Endodermal cell (in vitro differentiated cells): ENCODE data around the gene EYS. TPM values are rescaled to one million over a fixed set of nuclear protein-coding genes. Genes with fewer than 3 reads are reported as not detected.

Source experiments
- DNase-seq: peaks from one replicate; pipeline ENCODE4 v3.0.0-alpha.2; 2017
- H3K27ac ChIP-seq: 2 replicates; pipeline ENCODE4 v1.5.1; 2013; ENCODE audit warnings: mild to moderate bottlenecking, low read depth, low read length, moderate library complexity
- H3K27me3 ChIP-seq: 2 replicates; pipeline ENCODE4 v1.6.1; 2013; ENCODE audit warnings: mild to moderate bottlenecking, low read length, moderate library complexity; ENCODE audit not compliant: insufficient read depth, control insufficient read depth, poor library complexity, severe bottlenecking
- H3K36me3 ChIP-seq: 2 replicates; pipeline ENCODE4 v1.7.0; 2013; ENCODE audit warnings: mild to moderate bottlenecking, low read length, moderate library complexity; ENCODE audit not compliant: control insufficient read depth, insufficient read depth
- H3K4me1 ChIP-seq: one replicate; pipeline ENCODE4 v1.7.0; 2013; ENCODE audit warnings: low read length; ENCODE audit not compliant: control insufficient read depth, insufficient read depth
- H3K4me3 ChIP-seq: 2 replicates; pipeline ENCODE4 v1.5.1; 2013; ENCODE audit warnings: mild to moderate bottlenecking, low read length, moderate library complexity
- H3K9ac ChIP-seq: 2 replicates; pipeline ENCODE4 v1.6.1; 2013; ENCODE audit warnings: mild to moderate bottlenecking, low read length, moderate library complexity; ENCODE audit not compliant: poor library complexity, severe bottlenecking; ENCODE audit errors: extremely low read depth
- H3K9me3 ChIP-seq: 2 replicates; pipeline ENCODE4 v1.6.1; 2013; ENCODE audit warnings: mild to moderate bottlenecking, low read length, moderate library complexity; ENCODE audit not compliant: control insufficient read depth
- H3K27ac Mint-ChIP-seq: 2 replicates; pipeline ENCODE4 v1.8.0; 2020; ENCODE audit warnings: mixed read lengths
- H3K27me3 Mint-ChIP-seq: 2 replicates; pipeline ENCODE4 v1.8.0; 2021; ENCODE audit warnings: mild to moderate bottlenecking, mixed read lengths; ENCODE audit not compliant: insufficient read depth
- H3K36me3 Mint-ChIP-seq: 2 replicates; pipeline ENCODE4 v1.8.0; 2020; ENCODE audit warnings: low read depth, mixed read lengths
- H3K4me1 Mint-ChIP-seq: 2 replicates; pipeline ENCODE4 v1.8.0; 2020; ENCODE audit warnings: mixed read lengths
- H3K4me3 Mint-ChIP-seq: 2 replicates; pipeline ENCODE4 v1.8.0; 2020; ENCODE audit warnings: mild to moderate bottlenecking, moderate library complexity, mixed read lengths
- H3K9me3 Mint-ChIP-seq: 2 replicates; pipeline ENCODE4 v1.8.0; 2020; ENCODE audit warnings: mild to moderate bottlenecking, mixed read lengths
- CTCF ChIP-seq: fragments of 200-600 bp; sonication (generic); conservative IDR thresholded peaks from 2 replicates; pipeline ENCODE4 v1.5.0; 2021; ENCODE audit warnings: antibody characterized with exemption, mild to moderate bottlenecking
- WGBS, 2 experiments: methylation state at CpG; one replicate each; pipeline versions ENCODE4 v1.1.5 to v1.1.7; 2013; ENCODE audit warnings: missing lambda C conversion rate in 2 of 2, mixed read lengths in 1 of 2; ENCODE audit not compliant: insufficient coverage in 1 of 2, insufficient read length in 1 of 2; 5-methylcytosine and 5-hydroxymethylcytosine counted together
- total RNA-seq, 2 donors: library from RNA; stranded (reverse); fragmentation: NEBNext Ultra II Directional in 1 of 2; extraction: Animal tissue kit (Norgen Biotek cat#: 25700) in 1 of 2; gene quantifications; 2 replicates in 1 of 2; 3 replicates in 1 of 2; pipeline ENCODE4 v1.2.1, GENCODE V29; 2021

The EYS gene
- total RNA-seq, 2 donors from 2014 or later = 0.31 to 0.70 TPM

DNA sequence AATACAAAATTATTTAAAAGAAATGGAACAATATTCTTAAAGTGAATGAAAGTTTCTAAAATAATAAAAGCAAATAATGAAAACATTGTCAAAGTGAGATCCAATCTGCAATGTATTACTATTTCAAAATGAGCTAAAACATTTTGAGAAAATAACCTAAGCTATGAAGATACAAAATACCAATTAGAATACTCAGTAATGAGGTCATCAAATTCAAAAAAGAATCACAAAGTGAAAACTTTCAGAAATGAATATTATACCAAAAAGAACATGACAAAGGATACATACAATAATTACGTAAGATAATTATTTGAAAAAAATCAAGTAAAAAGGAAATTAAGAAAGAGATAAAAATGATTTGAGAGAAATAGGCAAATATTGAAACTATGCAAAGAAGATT is 634.5 kb downstream of the EYS start:
- Histone ChIP-seq H3K9me3 (no peaks in the 10 kb centered on the region), H3K9ac (no peak overlapping the region), H3K4me1 (no peaks in the 10 kb centered on the region), H3K4me3 (no peak overlapping the region), H3K27ac (no peak overlapping the region), H3K36me3 (no peaks in the 10 kb centered on the region), H3K27me3 (no peaks in the 10 kb centered on the region)
- H3K27me3 Mint-ChIP-seq = no peaks in the 10 kb centered on the region
- DNase-seq = no peak
- H3K36me3 Mint-ChIP-seq = no peaks in the 10 kb centered on the region
- H3K4me3 Mint-ChIP-seq = no peak overlapping the region
- no peaks in the 10 kb centered on the region for H3K4me1 Mint-ChIP-seq
- H3K9me3 Mint-ChIP-seq = no peaks in the 10 kb centered on the region
- no peak for TF ChIP-seq CTCF
- 100% methylated on average over 1 of the region's 1 CpG; no CpG with 5 or more reads in 1 of the 2 experiments for WGBS, 2 experiments
- no peak overlapping the region for H3K27ac Mint-ChIP-seq

DNA sequence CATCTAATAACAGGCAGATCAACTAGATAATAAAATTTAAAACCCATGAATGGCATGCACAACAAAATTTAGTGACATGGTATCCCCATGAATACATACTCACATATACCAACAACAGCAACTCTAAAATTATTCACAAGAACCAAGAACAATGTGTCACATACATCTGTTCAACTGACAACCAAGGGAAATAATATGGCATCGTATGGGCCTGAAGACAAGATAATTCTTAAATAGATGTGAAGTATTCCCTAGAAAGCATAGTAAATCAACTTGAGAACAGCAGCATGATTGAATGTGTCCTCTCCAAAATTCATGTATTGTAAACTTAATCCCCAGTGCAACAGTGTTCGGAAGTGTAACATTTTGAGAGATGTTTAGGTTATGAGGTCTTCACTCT is 635.5 kb downstream of the EYS start:
- Histone ChIP-seq H3K36me3 (no peaks in the 10 kb centered on the region), H3K9ac (no peak overlapping the region), H3K4me1 (no peaks in the 10 kb centered on the region), H3K4me3 (no peak overlapping the region), H3K9me3 (no peaks in the 10 kb centered on the region), H3K27ac (no peak overlapping the region), H3K27me3 (no peaks in the 10 kb centered on the region)
- Mint-ChIP-seq H3K4me1 (no peaks in the 10 kb centered on the region), H3K27ac (no peak overlapping the region), H3K9me3 (no peaks in the 10 kb centered on the region), H3K36me3 (no peaks in the 10 kb centered on the region), H3K4me3 (no peak overlapping the region), H3K27me3 (no peaks in the 10 kb centered on the region)
- no peak for DNase-seq
- TF ChIP-seq CTCF = no peak
- 97% methylated on average over 2 of the region's 2 CpGs; no CpG with 5 or more reads in 1 of the 2 experiments for WGBS, 2 experiments

DNA sequence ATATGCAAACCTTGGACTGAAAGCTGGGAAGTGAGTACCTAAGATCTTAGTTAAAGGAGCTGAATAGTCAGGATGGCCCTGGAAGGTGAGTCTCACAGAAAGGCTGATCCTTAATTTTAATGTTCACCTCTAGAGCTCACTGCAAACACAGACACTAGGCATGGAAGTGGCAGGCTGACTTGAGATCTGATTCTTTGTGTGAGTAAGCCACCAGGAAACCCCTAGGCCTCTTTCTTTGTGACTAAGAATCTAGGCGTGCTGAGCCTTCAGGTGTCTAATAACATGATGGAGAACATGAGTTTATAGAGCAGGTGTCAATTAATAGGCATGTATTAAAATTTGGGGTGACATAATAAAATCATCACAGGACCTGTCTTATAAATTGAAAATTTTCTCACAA is 642.2 kb downstream of the EYS start:
- no peak for DNase-seq
- no peaks in the 10 kb centered on the region for H3K36me3 ChIP-seq
- no peaks in the 10 kb centered on the region for H3K27me3 Mint-ChIP-seq
- no peak overlapping the region for H3K27ac Mint-ChIP-seq
- H3K9me3 ChIP-seq = no peaks in the 10 kb centered on the region
- no peak overlapping the region for H3K27ac ChIP-seq
- H3K4me1 ChIP-seq = no peaks in the 10 kb centered on the region
- H3K4me1 Mint-ChIP-seq = no peaks in the 10 kb centered on the region
- no peak overlapping the region for H3K4me3 ChIP-seq
- no peaks in the 10 kb centered on the region for H3K9me3 Mint-ChIP-seq
- no peak for TF ChIP-seq CTCF
- H3K27me3 ChIP-seq = no peaks in the 10 kb centered on the region
- no peak overlapping the region for H3K4me3 Mint-ChIP-seq
- 86% methylated on average over 1 of the region's 1 CpG; no CpG with 5 or more reads in 1 of the 2 experiments for WGBS, 2 experiments
- H3K9ac ChIP-seq = no peak overlapping the region
- no peaks in the 10 kb centered on the region for H3K36me3 Mint-ChIP-seq
